Choroid plexus epithelial cell (primary cell): Measurements from ENCODE around the gene NAALAD2.

Experiments used
- DNase-seq: peaks from one replicate; pipeline ENCODE4 v3.0.0-alpha.2; 2010; ENCODE audit warnings: low read depth
- H3K4me3 ChIP-seq: 2 replicates; pipeline ENCODE4 v1.5.1; 2011; ENCODE audit warnings: low read depth, mild to moderate bottlenecking, control low read depth, low read length, moderate library complexity
- CTCF ChIP-seq: conservative IDR thresholded peaks from 2 replicates; pipeline ENCODE4 v1.5.1; 2011; ENCODE audit warnings: low read depth, mild to moderate bottlenecking, control low read depth, inconsistent platforms, low read length, moderate library complexity

Gene NAALAD2

DNA sequence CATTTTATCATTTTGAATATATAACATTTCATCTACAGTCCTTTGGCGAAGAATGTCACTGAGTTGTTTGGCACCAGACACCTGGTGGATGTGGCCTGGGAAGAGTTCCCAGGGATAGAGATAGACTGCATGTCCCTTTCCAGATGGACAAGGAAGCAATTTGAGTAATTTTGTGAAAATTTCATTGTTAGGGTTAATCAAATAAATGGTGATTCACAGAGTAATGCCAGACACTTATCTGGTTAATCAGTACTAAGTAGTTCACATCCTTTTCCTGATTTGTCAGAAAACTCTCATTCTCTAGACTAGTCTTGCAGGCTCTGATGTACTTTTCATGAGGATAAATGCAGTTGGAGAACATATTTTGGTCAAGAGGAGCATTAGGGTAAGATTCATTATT lies 41.6 kb downstream of the NAALAD2 start:
- no peak for TF ChIP-seq CTCF
- DNase-seq = no peak
- no peak overlapping the region for H3K4me3 ChIP-seq

- TF ChIP-seq CTCF = no peak
- no peak overlapping the region for H3K4me3 ChIP-seq
- DNase-seq = no peak
Observed at GRCh38 chr11:90178751-90179150, 44.3 kb downstream of the NAALAD2 start.

DNA sequence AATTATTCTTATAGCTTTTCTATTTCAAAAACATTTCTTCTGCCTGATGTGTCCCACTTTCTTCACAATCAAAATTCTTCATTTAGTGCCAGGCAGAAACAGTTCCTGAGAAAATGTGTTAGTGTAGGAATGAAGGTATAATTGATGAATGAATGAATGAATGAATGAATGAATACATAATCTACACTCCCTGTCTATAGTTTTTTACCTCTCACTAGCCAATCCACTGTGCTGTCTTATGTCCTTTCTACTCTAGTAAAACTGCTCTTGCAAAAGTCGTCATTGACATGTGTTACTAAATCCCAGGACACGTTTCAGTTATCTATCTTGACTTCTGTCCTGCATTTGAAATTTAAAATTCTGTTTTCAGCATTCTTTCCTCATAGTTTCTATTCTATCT lies 45.5 kb downstream of the NAALAD2 start:
- no peak overlapping the region for H3K4me3 ChIP-seq
- no peak for TF ChIP-seq CTCF
- DNase-seq = no peak

DNA sequence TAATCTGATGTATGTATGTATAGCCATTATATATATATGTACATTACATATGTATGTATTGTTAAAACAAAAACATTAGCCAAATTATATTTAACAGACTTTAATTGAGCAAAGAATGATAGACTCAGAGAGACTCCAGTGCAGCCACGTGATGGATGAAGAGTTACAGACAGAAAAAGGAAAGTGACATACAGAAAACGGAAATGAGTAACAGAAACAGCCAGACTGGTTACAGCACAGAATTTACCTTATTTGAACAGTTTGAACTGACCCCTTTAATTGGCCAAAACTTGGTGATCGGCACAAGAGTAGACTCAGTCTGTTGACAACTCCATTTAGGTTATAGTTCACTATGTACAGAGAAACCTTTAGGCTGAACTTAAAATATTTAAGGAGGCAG lies 53.4 kb downstream of the NAALAD2 start:
- TF ChIP-seq CTCF = no peak
- DNase-seq = no peak
- H3K4me3 ChIP-seq = no peak overlapping the region

- no peak for TF ChIP-seq CTCF
- DNase-seq = no peak
- H3K4me3 ChIP-seq = no peak overlapping the region
Observed at GRCh38 chr11:90189011-90189410, 54.5 kb downstream of the NAALAD2 start.

- H3K4me3 ChIP-seq = no peak overlapping the region
- no peak for TF ChIP-seq CTCF
- no peak for DNase-seq
Observed at GRCh38 chr11:90192869-90193582, 58.6 kb downstream of the NAALAD2 start.

- no peak for TF ChIP-seq CTCF
- no peak overlapping the region for H3K4me3 ChIP-seq
- DNase-seq = no peak
Observed at GRCh38 chr11:90197377-90197776, 62.9 kb downstream of the NAALAD2 start.
